T1000 (cell line): ENCODE data around the gene HOMER2.
"Not testable (repeated sequence)": the region's sequence is repeated elsewhere in the genome, so short reads cannot be mapped to it uniquely, and the experiment has no call there.

Experiments used
- DNase-seq: peaks from one replicate; lab custom pipeline; 2025; ENCODE audit warnings: mixed read lengths; lab: John Stamatoyannopoulos, UW

The HOMER2 gene

GRCh38 chr15:82964890-82965289, 12.4 kb upstream of the HOMER2 start:
- DNase-seq = no peak

- no peak for DNase-seq
These were observed 11.2 kb upstream of the HOMER2 start for GRCh38 chr15:82963471-82964341.

- DNase-seq = no peak
These were observed 8.2 kb upstream of the HOMER2 start for GRCh38 chr15:82960766-82961165.

DNA sequence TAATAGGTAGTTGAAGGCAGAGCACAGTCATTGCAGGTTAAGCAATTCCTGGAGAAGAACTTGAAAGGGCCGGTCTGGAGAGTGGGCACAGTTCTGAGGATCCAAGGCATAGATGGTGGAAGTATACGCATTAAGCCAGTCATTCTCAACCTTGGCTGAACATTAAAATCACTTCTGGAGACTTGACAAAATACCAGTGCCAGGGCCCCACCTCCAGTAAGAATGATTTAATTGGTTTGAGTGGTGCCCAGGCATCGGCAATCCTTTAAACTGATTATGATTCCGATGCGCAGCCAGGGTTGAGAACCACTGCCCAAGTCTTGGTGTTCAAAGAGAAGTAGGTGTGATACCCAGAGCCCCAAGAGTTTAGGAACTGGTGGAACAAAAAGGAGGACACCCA, 6.9 kb upstream of the HOMER2 start:
- DNase-seq = no peak

- DNase-seq = no peak
These were observed 6.1 kb upstream of the HOMER2 start for GRCh38 chr15:82958638-82959037.

DNA sequence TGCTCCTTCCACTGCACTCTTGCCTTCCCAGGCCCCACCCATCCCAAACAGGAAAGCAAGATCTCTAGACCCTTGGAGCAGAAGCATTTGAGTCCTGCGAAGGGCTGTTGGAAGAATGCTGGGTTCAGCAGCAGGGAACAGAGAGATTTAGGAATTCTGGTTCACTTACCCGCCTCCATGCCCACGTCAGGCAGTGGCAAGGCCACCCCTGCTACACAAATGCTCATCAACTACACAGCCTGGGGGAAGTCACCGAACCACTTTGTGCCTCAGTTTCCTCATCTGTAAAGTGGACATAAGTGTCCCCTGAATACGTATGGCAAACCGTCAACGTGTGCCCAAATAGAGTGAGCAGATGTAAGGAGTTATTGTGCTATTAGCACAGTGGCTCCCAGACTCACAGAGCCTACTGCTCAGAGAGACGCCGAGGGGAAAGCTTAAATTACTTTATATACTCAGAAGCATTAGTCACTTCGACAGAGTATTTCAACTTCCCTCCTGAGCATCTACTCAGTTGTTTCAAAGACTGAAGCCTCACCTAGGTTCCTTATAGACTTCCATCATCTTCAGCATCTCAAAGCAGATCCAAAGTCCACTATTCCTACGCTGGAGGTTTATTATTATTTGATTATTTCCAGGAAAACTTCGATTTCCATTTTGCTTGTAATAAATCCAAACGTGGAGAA, 905 bp downstream of the HOMER2 start:
- DNase-seq = no peak

GRCh38 chr15:82950746-82951370, 1.7 kb downstream of the HOMER2 start:
- no peak for DNase-seq

- DNase-seq = no peak
These were observed 2.2 kb downstream of the HOMER2 start for GRCh38 chr15:82950295-82950694.

DNA sequence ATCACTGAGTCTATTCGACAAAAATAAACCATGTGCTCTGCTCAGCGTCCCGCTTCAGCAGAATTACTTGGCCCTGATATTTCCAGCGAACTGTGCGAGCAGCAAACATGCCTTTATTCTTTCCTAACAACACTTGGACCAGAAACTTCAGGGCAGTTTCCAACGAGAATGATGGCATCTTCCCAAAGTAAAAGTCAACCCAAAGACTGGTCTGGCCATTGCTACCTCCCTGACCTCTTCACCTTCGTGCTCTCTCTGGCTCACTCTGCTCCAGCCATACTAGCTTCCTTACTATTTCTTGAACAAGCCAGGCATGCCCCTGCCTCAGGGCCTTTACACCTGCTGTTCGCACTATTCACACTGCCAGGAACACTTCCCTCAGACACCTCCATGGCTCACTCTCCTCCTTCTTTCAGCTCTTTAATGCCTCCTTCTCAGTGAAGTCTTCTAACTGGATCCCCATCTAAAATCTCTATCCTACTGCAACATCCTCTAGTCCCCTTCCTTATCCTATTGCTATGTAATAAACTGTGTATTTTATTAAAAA, 6.3 kb downstream of the HOMER2 start:
- DNase-seq = no peak

- DNase-seq = no peak
These were observed 7.2 kb downstream of the HOMER2 start for GRCh38 chr15:82945326-82945725.

GRCh38 chr15:82944821-82945220, 7.7 kb downstream of the HOMER2 start:
- DNase-seq = no peak

- DNase-seq = no peak
These were observed 8.5 kb downstream of the HOMER2 start for GRCh38 chr15:82944056-82944455.

GRCh38 chr15:82943176-82943575, 9.3 kb downstream of the HOMER2 start:
- DNase-seq = no peak

- peak; percentile 23 for DNase-seq
These were observed 9.8 kb downstream of the HOMER2 start for GRCh38 chr15:82942691-82943090.

GRCh38 chr15:82939678-82940077, 12.8 kb downstream of the HOMER2 start:
- not testable (repeated sequence) for DNase-seq

- no peak for DNase-seq
These were observed 14.8 kb downstream of the HOMER2 start for GRCh38 chr15:82937712-82938058.

GRCh38 chr15:82936966-82937711, 15.4 kb downstream of the HOMER2 start:
- DNase-seq = no peak

DNA sequence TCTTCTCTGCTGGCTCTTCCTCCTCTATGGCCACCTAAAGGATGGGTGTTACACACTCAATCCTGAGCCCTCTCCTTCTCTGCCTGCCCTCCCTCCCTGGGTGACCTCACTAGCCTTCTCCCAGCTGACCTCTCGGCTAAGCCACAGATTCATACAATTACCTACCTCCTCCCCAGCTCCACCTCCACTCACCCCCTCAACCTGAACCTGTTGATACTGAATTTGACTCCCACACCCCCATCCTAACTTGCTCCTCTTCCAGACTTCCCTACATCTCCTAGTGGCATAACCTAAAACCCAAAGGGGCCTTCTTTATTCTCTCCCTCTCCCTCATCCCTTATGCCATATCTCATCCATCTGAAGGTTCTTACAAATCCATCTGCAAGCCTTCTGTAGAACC, 17.1 kb downstream of the HOMER2 start:
- no peak for DNase-seq

DNA sequence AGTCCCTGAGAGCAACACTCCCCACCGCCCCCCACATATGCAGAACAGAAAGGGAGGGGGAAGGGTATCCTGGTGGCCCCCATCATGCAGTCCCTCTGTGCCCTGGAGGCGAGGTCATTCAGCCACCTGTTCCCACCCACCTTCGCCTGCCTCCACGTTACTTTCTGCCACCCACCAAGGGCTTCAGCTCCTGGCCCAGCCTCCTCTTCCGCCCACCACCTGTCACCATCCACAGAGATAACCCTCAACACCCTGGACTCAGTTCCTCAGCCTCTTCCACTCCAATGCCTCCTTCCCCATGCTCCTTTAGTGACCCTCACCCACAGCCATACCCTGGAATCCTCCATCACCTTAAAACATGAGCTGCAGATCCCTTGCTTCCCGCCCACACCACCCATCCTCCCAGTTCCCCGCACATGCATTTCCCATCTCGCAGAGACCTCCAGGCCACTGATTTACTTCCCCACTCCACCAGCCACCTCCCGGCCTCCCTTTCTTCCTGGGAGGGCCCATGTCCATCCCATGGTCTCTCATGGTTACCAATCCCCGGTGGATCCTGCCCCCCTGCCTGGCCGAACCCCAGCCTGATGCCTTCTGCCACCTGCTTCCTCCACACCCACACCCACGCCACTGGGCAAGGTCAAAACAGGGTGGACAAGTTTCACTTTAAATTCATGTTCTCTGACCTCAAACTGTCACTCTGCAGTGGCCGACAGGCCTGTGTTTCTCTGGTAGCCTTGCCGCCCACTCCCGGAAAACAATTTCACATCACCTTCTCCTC, 18.2 kb downstream of the HOMER2 start:
- DNase-seq = no peak

- no peak for DNase-seq
These were observed 18.9 kb downstream of the HOMER2 start for GRCh38 chr15:82933576-82933975.

DNA sequence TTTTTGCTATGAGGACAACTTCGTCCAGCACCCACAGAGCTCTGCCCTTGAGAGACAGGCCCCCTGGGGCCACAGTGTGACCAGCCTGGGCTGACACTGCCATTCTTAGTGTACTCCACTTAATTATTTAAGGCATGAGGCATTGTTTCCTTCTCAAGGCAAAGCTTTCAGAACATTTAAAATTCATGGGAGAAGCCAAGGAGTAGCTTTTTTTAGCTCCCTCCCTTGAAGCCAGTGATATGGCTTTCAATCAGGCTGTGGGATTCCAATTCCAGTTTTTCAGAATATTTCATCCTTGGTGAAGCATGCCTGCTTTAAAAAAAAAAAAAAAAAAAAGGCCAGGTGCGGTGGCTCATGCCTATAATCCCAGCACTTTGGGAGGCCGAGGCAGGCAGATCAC, 21.3 kb downstream of the HOMER2 start:
- DNase-seq = no peak
